ENCODE results near the gene NPW. TPM values are rescaled to one million over a fixed set of nuclear protein-coding genes. Genes with fewer than 3 reads are reported as not detected.

NPW gene
- polyA plus RNA-seq, 1 experiment = 0.26 TPM

DNA sequence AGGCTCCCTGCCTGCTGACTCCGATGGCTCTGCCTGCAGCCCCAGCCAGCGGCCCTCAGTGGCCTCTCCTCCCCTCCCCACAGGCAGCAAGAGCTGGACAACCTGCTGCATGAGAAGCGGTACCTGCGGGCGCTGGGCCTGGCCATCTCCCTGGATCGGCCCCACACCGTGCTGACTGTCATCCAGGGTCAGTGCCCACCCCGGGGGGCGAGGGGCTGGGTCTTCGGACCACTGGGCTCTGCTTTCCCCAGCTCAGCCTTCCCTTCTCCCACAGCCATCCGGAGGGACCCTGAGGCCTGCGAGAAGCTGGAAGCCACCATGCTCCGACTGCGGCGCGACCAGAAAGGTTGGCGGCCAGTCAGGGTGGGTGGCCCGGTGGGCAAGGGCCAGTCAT lies 41.7 kb upstream of the NPW start:
- Histone ChIP-seq H3K36me3 (ENCODE audit: control insufficient read depth, insufficient read depth, low read length) (peaks cover 32% of the 10 kb centered on the region), H3K4me3 (ENCODE audit: low read depth, low read length) (no peak overlapping the region), H3K27me3 (ENCODE audit: control insufficient read depth, insufficient read depth, low read length) (peaks cover 12% of the 10 kb centered on the region)
- CTCF ChIA-PET = no interaction called here
- TF ChIP-seq, protein P1, sequence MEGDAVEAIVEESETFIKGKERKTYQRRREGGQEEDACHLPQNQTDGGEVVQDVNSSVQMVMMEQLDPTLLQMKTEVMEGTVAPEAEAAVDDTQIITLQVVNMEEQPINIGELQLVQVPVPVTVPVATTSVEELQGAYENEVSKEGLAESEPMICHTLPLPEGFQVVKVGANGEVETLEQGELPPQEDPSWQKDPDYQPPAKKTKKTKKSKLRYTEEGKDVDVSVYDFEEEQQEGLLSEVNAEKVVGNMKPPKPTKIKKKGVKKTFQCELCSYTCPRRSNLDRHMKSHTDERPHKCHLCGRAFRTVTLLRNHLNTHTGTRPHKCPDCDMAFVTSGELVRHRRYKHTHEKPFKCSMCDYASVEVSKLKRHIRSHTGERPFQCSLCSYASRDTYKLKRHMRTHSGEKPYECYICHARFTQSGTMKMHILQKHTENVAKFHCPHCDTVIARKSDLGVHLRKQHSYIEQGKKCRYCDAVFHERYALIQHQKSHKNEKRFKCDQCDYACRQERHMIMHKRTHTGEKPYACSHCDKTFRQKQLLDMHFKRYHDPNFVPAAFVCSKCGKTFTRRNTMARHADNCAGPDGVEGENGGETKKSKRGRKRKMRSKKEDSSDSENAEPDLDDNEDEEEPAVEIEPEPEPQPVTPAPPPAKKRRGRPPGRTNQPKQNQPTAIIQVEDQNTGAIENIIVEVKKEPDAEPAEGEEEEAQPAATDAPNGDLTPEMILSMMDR (IDR thresholded peaks at IDR 0.05; ENCODE audit: insufficient read depth, low read depth, low read length) = no peak
- POLR2A ChIA-PET = no interaction called here
- DNase-seq (ENCODE audit: low read depth) = no peak

GRCh38 chr16:1978476-1979120 lies 41.0 kb upstream of the NPW start:
- ChIA-PET CTCF (interaction anchor here (1.1 kb wide), 1 partner anchor 162 kb away, joined by 4 read pairs; no protein-coding TSS in a partner anchor), POLR2A (no interaction called here)
- H3K4me3 ChIP-seq (ENCODE audit: low read depth, low read length) = no peak overlapping the region
- no peak for DNase-seq (ENCODE audit: low read depth)
- peaks cover 32% of the 10 kb centered on the region for H3K36me3 ChIP-seq (ENCODE audit: control insufficient read depth, insufficient read depth, low read length)
- H3K27me3 ChIP-seq (ENCODE audit: control insufficient read depth, insufficient read depth, low read length) = peaks cover 12% of the 10 kb centered on the region
- TF ChIP-seq, protein P1 (IDR thresholded peaks at IDR 0.05; ENCODE audit: insufficient read depth, low read depth, low read length) = no peak

DNA sequence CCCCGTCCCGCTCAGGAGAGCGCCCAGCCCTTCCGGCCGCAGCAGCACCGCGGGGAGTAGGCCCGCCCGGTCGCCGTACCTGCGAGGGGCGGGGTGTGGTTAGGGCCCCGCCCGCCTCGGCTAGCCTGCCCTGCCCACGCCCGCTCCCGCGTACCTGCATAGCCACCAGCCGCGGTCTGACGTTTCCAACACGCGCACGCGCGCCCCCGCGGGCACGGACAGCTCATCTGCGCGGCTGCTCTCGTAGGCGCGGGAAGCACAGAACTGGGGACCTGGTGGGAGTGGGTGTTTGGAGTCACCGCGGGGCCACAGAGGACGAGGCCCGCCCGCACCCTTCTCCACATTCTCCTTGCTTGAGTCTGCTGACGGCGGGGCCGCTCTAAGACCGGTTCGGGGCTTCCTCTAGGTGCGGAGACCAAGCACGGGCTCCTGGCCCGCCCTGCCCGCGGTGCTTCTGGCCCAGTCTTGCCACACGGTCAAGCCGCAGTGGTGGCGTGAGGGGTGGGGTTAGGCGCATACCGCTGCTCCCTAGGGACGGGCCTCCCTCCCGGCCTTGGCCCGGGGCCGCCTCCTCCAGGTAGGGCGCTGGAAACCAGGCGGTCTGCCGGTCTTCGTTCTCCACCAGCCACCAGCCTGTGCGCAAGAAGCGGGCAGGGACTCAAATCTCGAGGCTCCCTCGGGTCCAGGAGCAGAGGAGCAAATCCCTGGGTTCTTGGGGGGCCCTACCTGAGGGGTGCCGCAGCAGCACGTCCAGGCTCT lies 40.1 kb upstream of the NPW start:
- Histone ChIP-seq H3K27me3 (ENCODE audit: control insufficient read depth, insufficient read depth, low read length) (peaks cover 12% of the 10 kb centered on the region), H3K36me3 (ENCODE audit: control insufficient read depth, insufficient read depth, low read length) (peaks cover 29% of the 10 kb centered on the region), H3K4me3 (ENCODE audit: low read depth, low read length) (no peak overlapping the region)
- DNase-seq (ENCODE audit: low read depth) = no peak
- POLR2A ChIA-PET = no interaction called here
- CTCF ChIA-PET = interaction anchor here (1.1 kb wide), 1 partner anchor 161 kb away, joined by 4 read pairs; no protein-coding TSS in a partner anchor
- TF ChIP-seq, protein P1 (IDR thresholded peaks at IDR 0.05; ENCODE audit: insufficient read depth, low read depth, low read length) = no peak

- Histone ChIP-seq H3K27me3 (ENCODE audit: control insufficient read depth, insufficient read depth, low read length) (peaks cover 12% of the 10 kb centered on the region), H3K4me3 (ENCODE audit: low read depth, low read length) (no peak overlapping the region), H3K36me3 (ENCODE audit: control insufficient read depth, insufficient read depth, low read length) (peaks cover 26% of the 10 kb centered on the region)
- ChIA-PET CTCF (no interaction called here), POLR2A (no interaction called here)
- no peak for DNase-seq (ENCODE audit: low read depth)
- TF ChIP-seq, protein P1 (IDR thresholded peaks at IDR 0.05; ENCODE audit: insufficient read depth, low read depth, low read length) = no peak
Measured at GRCh38 chr16:1980030-1980769, 39.4 kb upstream of the NPW start.

- peaks cover 24% of the 10 kb centered on the region for H3K36me3 ChIP-seq (ENCODE audit: control insufficient read depth, insufficient read depth, low read length)
- no peak overlapping the region for H3K4me3 ChIP-seq (ENCODE audit: low read depth, low read length)
- no peak for DNase-seq (ENCODE audit: low read depth)
- POLR2A ChIA-PET = no interaction called here
- CTCF ChIA-PET = interaction anchor here (1.1 kb wide), 1 partner anchor 160 kb away, joined by 3 read pairs; no protein-coding TSS in a partner anchor
- H3K27me3 ChIP-seq (ENCODE audit: control insufficient read depth, insufficient read depth, low read length) = peaks cover 12% of the 10 kb centered on the region
- TF ChIP-seq, protein P1 (IDR thresholded peaks at IDR 0.05; ENCODE audit: insufficient read depth, low read depth, low read length) = no peak
Measured at GRCh38 chr16:1980770-1981087, 38.9 kb upstream of the NPW start.

Data from BJ (cell line).